Hepatocyte (in vitro differentiated cells): ENCODE results near the gene MBP. TPM values are rescaled to one million over a fixed set of nuclear protein-coding genes. Genes with fewer than 3 reads are reported as not detected.

Experiments used
- DNase-seq: peaks from one replicate; pipeline ENCODE4 v3.0.0-alpha.2; 2016; ENCODE audit warnings: low spot score
- H2AFZ ChIP-seq: fragments of 200-600 bp; sonication (generic); 2 replicates; pipeline ENCODE4 v1.6.0; 2016; ENCODE audit warnings: antibody characterized with exemption, mild to moderate bottlenecking
- H3K27ac ChIP-seq: fragments of 200-600 bp; sonication (generic); 2 replicates; pipeline ENCODE4 v1.5.1; 2016; ENCODE audit warnings: mild to moderate bottlenecking
- H3K27me3 ChIP-seq: fragments of 200-600 bp; sonication (generic); 2 replicates; pipeline ENCODE4 v1.6.1; 2016
- H3K36me3 ChIP-seq: fragments of 200-600 bp; sonication (generic); replicated peaks from 2 replicates; pipeline ENCODE4 v1.5.1; 2016; ENCODE audit warnings: low read depth; ENCODE audit not compliant: insufficient read depth
- H3K4me1 ChIP-seq: fragments of 200-600 bp; sonication (generic); 2 replicates; pipeline ENCODE4 v1.5.1; 2016; ENCODE audit warnings: mild to moderate bottlenecking, moderate library complexity; ENCODE audit not compliant: insufficient read depth
- H3K4me2 ChIP-seq: fragments of 200-600 bp; sonication (generic); 2 replicates; pipeline ENCODE4 v1.6.0; 2016
- H3K4me3 ChIP-seq: fragments of 200-600 bp; sonication (generic); 2 replicates; pipeline ENCODE4 v1.5.1; 2016; ENCODE audit warnings: mild to moderate bottlenecking
- H3K79me2 ChIP-seq: fragments of 200-600 bp; sonication (generic); 2 replicates; pipeline ENCODE4 v1.6.0; 2017; ENCODE audit warnings: mild to moderate bottlenecking
- H3K9me2 ChIP-seq: fragments of 200-600 bp; sonication (generic); replicated peaks from 2 replicates; pipeline ENCODE4 v1.6.0; 2017; ENCODE audit warnings: mild to moderate bottlenecking; ENCODE audit not compliant: insufficient read depth
- H3K9me3 ChIP-seq: fragments of 200-600 bp; sonication (generic); 2 replicates; pipeline ENCODE4 v1.5.1; 2016; ENCODE audit warnings: low read depth, mild to moderate bottlenecking
- H4K20me1 ChIP-seq: fragments of 200-600 bp; sonication (generic); 2 replicates; pipeline ENCODE4 v1.6.0; 2016; ENCODE audit warnings: mild to moderate bottlenecking; ENCODE audit not compliant: insufficient read depth, poor library complexity, severe bottlenecking
- CTCF ChIP-seq: fragments of 200-600 bp; sonication (generic); IDR thresholded peaks from 2 replicates; pipeline ENCODE4 v1.5.1; 2016; ENCODE audit warnings: antibody characterized with exemption, mild to moderate bottlenecking; ENCODE audit not compliant: poor library complexity
- EZH2 ChIP-seq: fragments of 200-600 bp; sonication (generic); IDR thresholded peaks from 2 replicates; pipeline ENCODE4 v1.6.1; 2016; ENCODE audit warnings: antibody characterized with exemption, mild to moderate bottlenecking, borderline replicate concordance
- EZH2phosphoT487 ChIP-seq: fragments of 200-600 bp; sonication (generic); IDR thresholded peaks from one replicate; pipeline ENCODE4 v1.6.1; 2018; ENCODE audit warnings: antibody characterized with exemption, mild to moderate bottlenecking, low read depth, moderate library complexity; ENCODE audit not compliant: unreplicated experiment, severe bottlenecking
- WGBS: methylation state at CpG from one replicate; pipeline ENCODE4 v1.1.6; 2016; ENCODE audit warnings: low lambda C conversion rate; ENCODE audit errors: missing lambda C conversion rate; 5-methylcytosine and 5-hydroxymethylcytosine counted together
- polyA plus RNA-seq: library from polyadenylated mRNA; unstranded; fragments of >200 nt; fragmentation: Nextera tagmentation; extraction: Ambion mirVana; gene quantifications from 2 replicates; pipeline ENCODE4 v1.2.1, GENCODE V29; 2016
- total RNA-seq: library from RNA; depleted of rRNA; stranded (reverse); fragments of >200 nt; gene quantifications from 2 replicates; pipeline ENCODE4 v1.2.3, GENCODE V29; 2014

MBP gene
- total and polyA plus RNA-seq, 2 experiments from 2014 or later = 21.6 to 22.1 TPM

GRCh38 chr18:76977108-76977621 lies 155.4 kb downstream of the MBP start:
- 90% methylated on average over 13 of the region's 14 CpGs for WGBS
- DNase-seq = no peak
- H3K4me3 ChIP-seq = no peak overlapping the region
- H3K4me1 ChIP-seq = no peaks in the 10 kb centered on the region
- H3K36me3 ChIP-seq = no peaks in the 10 kb centered on the region
- no peak overlapping the region for H2AFZ ChIP-seq
- no peaks in the 10 kb centered on the region for H3K27me3 ChIP-seq
- TF ChIP-seq EZH2 (no peak), CTCF (no peak), EZH2phosphoT487 (no peak)
- H4K20me1 ChIP-seq = no peaks in the 10 kb centered on the region
- H3K27ac ChIP-seq = no peak overlapping the region
- H3K9me3 ChIP-seq = no peaks in the 10 kb centered on the region
- no peaks in the 10 kb centered on the region for H3K79me2 ChIP-seq
- H3K4me2 ChIP-seq = no peak overlapping the region
- H3K9me2 ChIP-seq = no peaks in the 10 kb centered on the region

- Histone ChIP-seq H3K79me2 (no peaks in the 10 kb centered on the region), H3K36me3 (no peaks in the 10 kb centered on the region), H4K20me1 (no peaks in the 10 kb centered on the region), H2AFZ (no peak overlapping the region), H3K27me3 (no peaks in the 10 kb centered on the region), H3K4me2 (no peak overlapping the region), H3K27ac (no peak overlapping the region), H3K9me2 (no peaks in the 10 kb centered on the region), H3K4me3 (no peak overlapping the region), H3K9me3 (no peaks in the 10 kb centered on the region), H3K4me1 (no peaks in the 10 kb centered on the region)
- 91% methylated on average over 14 of the region's 14 CpGs for WGBS
- no peak for TF ChIP-seq EZH2phosphoT487
- no peak for TF ChIP-seq EZH2
- TF ChIP-seq CTCF = no peak
- no peak for DNase-seq
Measured at GRCh38 chr18:76975577-76976110, 156.9 kb downstream of the MBP start.

- no peak overlapping the region for H3K27ac ChIP-seq
- H3K9me2 ChIP-seq = no peaks in the 10 kb centered on the region
- no peaks in the 10 kb centered on the region for H3K9me3 ChIP-seq
- DNase-seq = no peak
- no peak overlapping the region for H3K4me3 ChIP-seq
- H3K4me2 ChIP-seq = no peak overlapping the region
- no peak overlapping the region for H2AFZ ChIP-seq
- H4K20me1 ChIP-seq = no peaks in the 10 kb centered on the region
- WGBS = 78% methylated on average over 5 of the region's 5 CpGs
- no peaks in the 10 kb centered on the region for H3K27me3 ChIP-seq
- no peaks in the 10 kb centered on the region for H3K79me2 ChIP-seq
- H3K36me3 ChIP-seq = no peaks in the 10 kb centered on the region
- H3K4me1 ChIP-seq = no peaks in the 10 kb centered on the region
- TF ChIP-seq CTCF = no peak
- no peak for TF ChIP-seq EZH2phosphoT487
- no peak for TF ChIP-seq EZH2
Measured at GRCh38 chr18:76974386-76974785, 158.2 kb downstream of the MBP start.
